Endodermal cell (in vitro differentiated cells): Measurements from ENCODE around the gene CBX2. TPM values are rescaled to one million over a fixed set of nuclear protein-coding genes. Genes with fewer than 3 reads are reported as not detected.

Source experiments
- DNase-seq: peaks from one replicate; pipeline ENCODE4 v3.0.0-alpha.2; 2017
- H3K27ac ChIP-seq: 2 replicates; pipeline ENCODE4 v1.5.1; 2013; ENCODE audit warnings: mild to moderate bottlenecking, low read depth, low read length, moderate library complexity
- H3K27me3 ChIP-seq: 2 replicates; pipeline ENCODE4 v1.6.1; 2013; ENCODE audit warnings: mild to moderate bottlenecking, low read length, moderate library complexity; ENCODE audit not compliant: insufficient read depth, control insufficient read depth, poor library complexity, severe bottlenecking
- H3K36me3 ChIP-seq: 2 replicates; pipeline ENCODE4 v1.7.0; 2013; ENCODE audit warnings: mild to moderate bottlenecking, low read length, moderate library complexity; ENCODE audit not compliant: control insufficient read depth, insufficient read depth
- H3K4me1 ChIP-seq: one replicate; pipeline ENCODE4 v1.7.0; 2013; ENCODE audit warnings: low read length; ENCODE audit not compliant: control insufficient read depth, insufficient read depth
- H3K4me3 ChIP-seq: 2 replicates; pipeline ENCODE4 v1.5.1; 2013; ENCODE audit warnings: mild to moderate bottlenecking, low read length, moderate library complexity
- H3K9ac ChIP-seq: 2 replicates; pipeline ENCODE4 v1.6.1; 2013; ENCODE audit warnings: mild to moderate bottlenecking, low read length, moderate library complexity; ENCODE audit not compliant: poor library complexity, severe bottlenecking; ENCODE audit errors: extremely low read depth
- H3K9me3 ChIP-seq: 2 replicates; pipeline ENCODE4 v1.6.1; 2013; ENCODE audit warnings: mild to moderate bottlenecking, low read length, moderate library complexity; ENCODE audit not compliant: control insufficient read depth
- H3K27ac Mint-ChIP-seq: 2 replicates; pipeline ENCODE4 v1.8.0; 2020; ENCODE audit warnings: mixed read lengths
- H3K27me3 Mint-ChIP-seq: 2 replicates; pipeline ENCODE4 v1.8.0; 2021; ENCODE audit warnings: mild to moderate bottlenecking, mixed read lengths; ENCODE audit not compliant: insufficient read depth
- H3K36me3 Mint-ChIP-seq: 2 replicates; pipeline ENCODE4 v1.8.0; 2020; ENCODE audit warnings: low read depth, mixed read lengths
- H3K4me1 Mint-ChIP-seq: 2 replicates; pipeline ENCODE4 v1.8.0; 2020; ENCODE audit warnings: mixed read lengths
- H3K4me3 Mint-ChIP-seq: 2 replicates; pipeline ENCODE4 v1.8.0; 2020; ENCODE audit warnings: mild to moderate bottlenecking, moderate library complexity, mixed read lengths
- H3K9me3 Mint-ChIP-seq: 2 replicates; pipeline ENCODE4 v1.8.0; 2020; ENCODE audit warnings: mild to moderate bottlenecking, mixed read lengths
- WGBS, 2 experiments: methylation state at CpG; one replicate each; pipeline versions ENCODE4 v1.1.5 to v1.1.7; 2013; ENCODE audit warnings: missing lambda C conversion rate in 2 of 2, mixed read lengths in 1 of 2; ENCODE audit not compliant: insufficient coverage in 1 of 2, insufficient read length in 1 of 2; 5-methylcytosine and 5-hydroxymethylcytosine counted together
- total RNA-seq, 2 donors: library from RNA; stranded (reverse); fragmentation: NEBNext Ultra II Directional in 1 of 2; extraction: Animal tissue kit (Norgen Biotek cat#: 25700) in 1 of 2; gene quantifications; 2 replicates in 1 of 2; 3 replicates in 1 of 2; pipeline ENCODE4 v1.2.1, GENCODE V29; 2021
- TF ChIP-seq, protein P1 (sequence below): fragments of 200-600 bp; sonication (generic); conservative IDR thresholded peaks from 2 replicates; pipeline ENCODE4 v1.5.0; 2021; ENCODE audit warnings: antibody characterized with exemption, mild to moderate bottlenecking

The CBX2 gene
- total RNA-seq, 2 donors from 2014 or later: 75.0 to 78.6 TPM

DNA sequence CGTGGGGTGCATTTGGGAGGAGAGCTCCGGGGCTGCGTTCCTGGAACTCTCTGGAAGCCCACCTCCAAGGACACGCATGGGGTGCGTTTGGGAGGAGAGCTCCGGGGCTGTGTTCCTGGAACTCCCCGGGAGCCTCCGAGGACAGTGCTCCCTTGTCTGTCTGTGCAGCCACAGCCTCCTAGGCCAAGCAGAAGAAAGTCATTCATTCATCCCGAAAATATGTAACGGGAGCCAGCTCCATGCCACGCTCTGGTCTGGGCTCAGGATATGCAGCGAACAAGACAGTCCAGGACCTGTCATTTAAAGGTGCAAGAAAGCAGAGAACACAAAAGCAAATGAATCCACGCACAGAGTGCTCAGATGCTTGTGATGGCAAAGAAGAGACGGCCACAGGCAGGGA is 39.3 kb upstream of the CBX2 start:
- H3K36me3 Mint-ChIP-seq: no peaks in the 10 kb centered on the region
- H3K4me1 ChIP-seq: peaks cover 7% of the 10 kb centered on the region
- H3K4me3 ChIP-seq: no peak overlapping the region
- H3K9me3 Mint-ChIP-seq: no peaks in the 10 kb centered on the region
- peaks cover 33% of the 10 kb centered on the region for H3K27me3 Mint-ChIP-seq
- WGBS, 2 experiments: 92 to 93% methylated on average over 13 to 14 of the region's 14 CpGs
- no peak overlapping the region for H3K4me3 Mint-ChIP-seq
- no peaks in the 10 kb centered on the region for H3K36me3 ChIP-seq
- no peak for DNase-seq
- H3K4me1 Mint-ChIP-seq: peaks cover 13% of the 10 kb centered on the region
- no peak overlapping the region for H3K27ac Mint-ChIP-seq
- no peak overlapping the region for H3K27ac ChIP-seq
- H3K27me3 ChIP-seq: peaks cover 12% of the 10 kb centered on the region
- TF ChIP-seq, protein P1, sequence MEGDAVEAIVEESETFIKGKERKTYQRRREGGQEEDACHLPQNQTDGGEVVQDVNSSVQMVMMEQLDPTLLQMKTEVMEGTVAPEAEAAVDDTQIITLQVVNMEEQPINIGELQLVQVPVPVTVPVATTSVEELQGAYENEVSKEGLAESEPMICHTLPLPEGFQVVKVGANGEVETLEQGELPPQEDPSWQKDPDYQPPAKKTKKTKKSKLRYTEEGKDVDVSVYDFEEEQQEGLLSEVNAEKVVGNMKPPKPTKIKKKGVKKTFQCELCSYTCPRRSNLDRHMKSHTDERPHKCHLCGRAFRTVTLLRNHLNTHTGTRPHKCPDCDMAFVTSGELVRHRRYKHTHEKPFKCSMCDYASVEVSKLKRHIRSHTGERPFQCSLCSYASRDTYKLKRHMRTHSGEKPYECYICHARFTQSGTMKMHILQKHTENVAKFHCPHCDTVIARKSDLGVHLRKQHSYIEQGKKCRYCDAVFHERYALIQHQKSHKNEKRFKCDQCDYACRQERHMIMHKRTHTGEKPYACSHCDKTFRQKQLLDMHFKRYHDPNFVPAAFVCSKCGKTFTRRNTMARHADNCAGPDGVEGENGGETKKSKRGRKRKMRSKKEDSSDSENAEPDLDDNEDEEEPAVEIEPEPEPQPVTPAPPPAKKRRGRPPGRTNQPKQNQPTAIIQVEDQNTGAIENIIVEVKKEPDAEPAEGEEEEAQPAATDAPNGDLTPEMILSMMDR: no peak
- no peak overlapping the region for H3K9ac ChIP-seq
- no peaks in the 10 kb centered on the region for H3K9me3 ChIP-seq

GRCh38 chr17:79739148-79740062 is 38.5 kb upstream of the CBX2 start:
- no peak overlapping the region for H3K4me3 Mint-ChIP-seq
- no peaks in the 10 kb centered on the region for H3K9me3 ChIP-seq
- peaks cover 13% of the 10 kb centered on the region for H3K4me1 Mint-ChIP-seq
- no peak overlapping the region for H3K9ac ChIP-seq
- H3K4me3 ChIP-seq: no peak overlapping the region
- peaks cover 7% of the 10 kb centered on the region for H3K4me1 ChIP-seq
- H3K36me3 Mint-ChIP-seq: no peaks in the 10 kb centered on the region
- DNase-seq: no peak
- no peak overlapping the region for H3K27ac Mint-ChIP-seq
- H3K36me3 ChIP-seq: no peaks in the 10 kb centered on the region
- no peaks in the 10 kb centered on the region for H3K9me3 Mint-ChIP-seq
- H3K27me3 ChIP-seq: peaks cover 15% of the 10 kb centered on the region
- 92 to 95% methylated on average over 20 to 28 of the region's 28 CpGs for WGBS, 2 experiments
- TF ChIP-seq, protein P1: no peak
- no peak overlapping the region for H3K27ac ChIP-seq
- H3K27me3 Mint-ChIP-seq: peaks cover 39% of the 10 kb centered on the region

- Mint-ChIP-seq H3K27ac (no peak overlapping the region), H3K27me3 (peaks cover 48% of the 10 kb centered on the region)
Measured at GRCh38 chr17:79740413-79740812, 37.5 kb upstream of the CBX2 start.

More at GRCh38 chr17:79740413-79740812, 37.5 kb upstream of the CBX2 start:
- no peak for DNase-seq
- WGBS, 2 experiments: 85 to 87% methylated on average over 3 to 8 of the region's 8 CpGs
- Mint-ChIP-seq H3K4me3 (no peak overlapping the region), H3K9me3 (no peaks in the 10 kb centered on the region), H3K4me1 (peaks cover 13% of the 10 kb centered on the region), H3K36me3 (no peaks in the 10 kb centered on the region)
- Histone ChIP-seq H3K9me3 (no peaks in the 10 kb centered on the region), H3K27me3 (peaks cover 23% of the 10 kb centered on the region), H3K9ac (no peak overlapping the region), H3K4me1 (peaks cover 7% of the 10 kb centered on the region), H3K4me3 (no peak overlapping the region), H3K36me3 (no peaks in the 10 kb centered on the region), H3K27ac (no peak overlapping the region)
- TF ChIP-seq, protein P1: no peak
